Measurements from ENCODE around the gene ANP32A. TPM values are rescaled to one million over a fixed set of nuclear protein-coding genes. Genes with fewer than 3 reads are reported as not detected.

The ANP32A gene
- total RNA-seq, 1 donor: 41.0 TPM

DNA sequence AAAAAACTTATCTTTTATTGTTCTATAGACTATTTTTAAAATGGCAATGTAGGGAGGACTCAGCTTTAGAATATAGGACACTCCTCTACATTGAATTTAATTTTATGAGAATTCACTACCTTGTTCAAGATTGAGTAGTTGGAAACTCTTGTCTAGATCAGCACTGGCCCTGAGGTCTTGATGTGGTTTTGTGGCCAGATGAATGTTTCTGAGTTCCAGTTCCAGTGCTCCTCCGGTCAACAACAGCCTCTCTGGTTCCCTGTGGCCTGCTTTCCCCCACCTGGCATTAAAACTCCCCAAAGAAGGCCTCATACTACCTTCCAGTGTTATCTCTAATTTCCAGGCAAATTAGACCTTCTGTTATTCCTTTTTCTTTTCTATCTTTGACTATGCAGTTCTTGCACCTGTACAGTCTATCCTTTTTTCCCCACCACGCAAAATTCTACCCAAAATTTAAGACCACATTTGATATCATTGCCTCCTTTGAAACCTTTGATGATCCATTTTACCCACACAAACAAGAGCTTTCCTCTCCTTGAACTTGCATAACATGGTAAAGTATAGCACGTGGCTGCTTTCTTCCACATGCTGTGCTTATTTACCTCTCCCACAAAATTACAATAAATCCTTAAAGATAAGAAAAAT is 9.6 kb upstream of the ANP32A start:
- TF ChIP-seq, protein P1, sequence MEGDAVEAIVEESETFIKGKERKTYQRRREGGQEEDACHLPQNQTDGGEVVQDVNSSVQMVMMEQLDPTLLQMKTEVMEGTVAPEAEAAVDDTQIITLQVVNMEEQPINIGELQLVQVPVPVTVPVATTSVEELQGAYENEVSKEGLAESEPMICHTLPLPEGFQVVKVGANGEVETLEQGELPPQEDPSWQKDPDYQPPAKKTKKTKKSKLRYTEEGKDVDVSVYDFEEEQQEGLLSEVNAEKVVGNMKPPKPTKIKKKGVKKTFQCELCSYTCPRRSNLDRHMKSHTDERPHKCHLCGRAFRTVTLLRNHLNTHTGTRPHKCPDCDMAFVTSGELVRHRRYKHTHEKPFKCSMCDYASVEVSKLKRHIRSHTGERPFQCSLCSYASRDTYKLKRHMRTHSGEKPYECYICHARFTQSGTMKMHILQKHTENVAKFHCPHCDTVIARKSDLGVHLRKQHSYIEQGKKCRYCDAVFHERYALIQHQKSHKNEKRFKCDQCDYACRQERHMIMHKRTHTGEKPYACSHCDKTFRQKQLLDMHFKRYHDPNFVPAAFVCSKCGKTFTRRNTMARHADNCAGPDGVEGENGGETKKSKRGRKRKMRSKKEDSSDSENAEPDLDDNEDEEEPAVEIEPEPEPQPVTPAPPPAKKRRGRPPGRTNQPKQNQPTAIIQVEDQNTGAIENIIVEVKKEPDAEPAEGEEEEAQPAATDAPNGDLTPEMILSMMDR (IDR thresholded peaks at IDR 0.05; ENCODE audit: insufficient read depth, low read length): no peak
- no peak overlapping the region for H3K4me3 ChIP-seq (ENCODE audit: low read depth, low read length)
- no peak for DNase-seq (ENCODE audit: low read depth)

GRCh38 chr15:68829068-68829467 is 8.4 kb upstream of the ANP32A start:
- TF ChIP-seq, protein P1 (IDR thresholded peaks at IDR 0.05; ENCODE audit: insufficient read depth, low read length): peak; percentile 36
- no peak overlapping the region for H3K4me3 ChIP-seq (ENCODE audit: low read depth, low read length)
- DNase-seq (ENCODE audit: low read depth): peak; percentile 15

DNA sequence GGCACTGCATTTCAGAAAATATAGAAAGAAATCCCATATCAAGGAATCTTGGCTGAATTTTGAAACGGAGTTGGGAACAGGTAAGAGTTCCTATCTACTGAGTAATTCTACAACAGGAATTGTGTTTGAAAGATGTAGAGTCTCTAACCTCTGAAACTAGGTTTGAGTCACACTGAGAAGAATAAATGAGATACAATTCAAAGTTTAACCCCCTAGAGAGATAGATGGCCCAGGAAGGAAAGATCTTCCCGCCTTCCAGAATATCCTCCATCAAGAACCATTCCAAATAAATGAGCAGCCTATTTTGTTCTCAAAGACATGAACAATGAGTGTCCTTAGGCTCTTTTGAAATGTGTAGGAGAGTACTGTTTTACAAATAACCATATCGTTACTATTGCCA is 2.9 kb upstream of the ANP32A start:
- TF ChIP-seq, protein P1 (IDR thresholded peaks at IDR 0.05; ENCODE audit: insufficient read depth, low read length): no peak
- H3K4me3 ChIP-seq (ENCODE audit: low read depth, low read length): no peak overlapping the region
- no peak for DNase-seq (ENCODE audit: low read depth)

DNA sequence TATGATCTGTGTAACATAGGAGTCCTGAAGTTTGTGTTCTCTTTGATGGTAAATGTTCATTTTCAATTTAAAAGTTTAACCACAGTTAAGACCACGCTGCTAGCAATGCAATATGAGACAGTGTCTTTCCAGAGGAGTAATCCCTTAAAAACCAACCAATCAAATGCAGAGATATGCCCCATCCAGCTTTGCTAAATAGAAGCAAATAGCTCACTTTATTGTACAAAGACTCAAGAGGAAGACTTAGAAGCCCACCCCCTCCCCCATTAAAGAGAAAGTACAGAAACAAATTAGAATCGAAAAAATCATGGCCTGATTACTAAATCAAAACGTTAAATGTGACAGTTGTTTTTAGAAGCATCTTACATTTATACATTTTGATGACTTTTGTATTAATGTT is 2.1 kb upstream of the ANP32A start:
- H3K4me3 ChIP-seq (ENCODE audit: low read depth, low read length): no peak overlapping the region
- TF ChIP-seq, protein P1 (IDR thresholded peaks at IDR 0.05; ENCODE audit: insufficient read depth, low read length): no peak
- no peak for DNase-seq (ENCODE audit: low read depth)

- DNase-seq (ENCODE audit: low read depth): peak; percentile 10
Observed at GRCh38 chr15:68821841-68822381, 1.2 kb upstream of the ANP32A start.

GRCh38 chr15:68821190-68821840 is 620 bp upstream of the ANP32A start:
- no peak for DNase-seq (ENCODE audit: low read depth)
- TF ChIP-seq, protein P1 (IDR thresholded peaks at IDR 0.05; ENCODE audit: insufficient read depth, low read length): no peak
- H3K4me3 ChIP-seq (ENCODE audit: low read depth, low read length): peak overlapping the region; percentile 97

More at GRCh38 chr15:68821841-68822381, 1.2 kb upstream of the ANP32A start:
- H3K4me3 ChIP-seq (ENCODE audit: low read depth, low read length): peak overlapping the region; percentile 97
- TF ChIP-seq, protein P1 (IDR thresholded peaks at IDR 0.05; ENCODE audit: insufficient read depth, low read length): no peak
